Midbrain (tissue), 1 donor: ENCODE data around the gene ARHGAP26.

Source experiments
- DNase-seq: peaks from one replicate; lab custom pipeline; 2025; lab: John Stamatoyannopoulos, UW

Gene ARHGAP26

GRCh38 chr5:142872217-142872616 is 102.0 kb downstream of the ARHGAP26 start:
- DNase-seq = no peak

DNA sequence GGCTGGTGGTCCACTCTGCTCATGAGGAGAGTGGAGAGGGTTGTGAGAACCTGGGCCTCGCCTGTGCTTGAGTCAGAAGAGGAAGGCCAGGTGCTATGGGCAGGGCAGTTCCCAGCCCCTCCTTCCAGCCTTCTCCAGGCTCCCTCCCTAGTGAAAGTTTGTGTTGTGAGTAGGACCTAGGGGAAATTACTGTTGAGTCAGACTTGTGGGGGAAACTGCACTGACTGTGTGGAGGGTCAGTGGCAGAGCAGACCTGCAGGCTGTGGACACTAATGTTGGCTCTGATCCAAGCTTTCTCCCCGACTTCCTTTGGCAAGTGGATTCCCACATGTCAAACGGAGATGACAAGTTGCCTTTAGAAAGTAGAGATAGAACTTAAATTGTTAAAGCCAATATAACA is 102.6 kb downstream of the ARHGAP26 start:
- DNase-seq = no peak

DNA sequence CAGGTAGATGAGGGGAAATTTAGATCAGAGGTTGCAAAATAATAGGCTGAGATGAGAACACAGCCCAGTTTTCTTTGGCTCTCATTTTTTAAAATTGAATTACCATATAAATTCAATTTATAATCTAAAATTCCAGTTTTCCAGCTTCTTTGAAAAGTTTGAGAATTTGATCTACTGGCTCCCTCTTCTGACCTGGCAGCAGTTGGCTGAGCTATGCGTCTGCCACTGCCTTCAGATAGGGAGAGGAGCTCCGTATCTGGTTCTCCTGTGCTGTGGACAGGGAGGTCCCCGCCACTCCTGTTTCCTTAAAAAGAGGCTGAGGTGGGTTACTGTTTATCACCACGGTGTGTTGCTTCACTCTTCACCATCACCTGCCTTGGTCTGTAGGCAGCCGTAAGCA is 103.7 kb downstream of the ARHGAP26 start:
- no peak for DNase-seq

DNA sequence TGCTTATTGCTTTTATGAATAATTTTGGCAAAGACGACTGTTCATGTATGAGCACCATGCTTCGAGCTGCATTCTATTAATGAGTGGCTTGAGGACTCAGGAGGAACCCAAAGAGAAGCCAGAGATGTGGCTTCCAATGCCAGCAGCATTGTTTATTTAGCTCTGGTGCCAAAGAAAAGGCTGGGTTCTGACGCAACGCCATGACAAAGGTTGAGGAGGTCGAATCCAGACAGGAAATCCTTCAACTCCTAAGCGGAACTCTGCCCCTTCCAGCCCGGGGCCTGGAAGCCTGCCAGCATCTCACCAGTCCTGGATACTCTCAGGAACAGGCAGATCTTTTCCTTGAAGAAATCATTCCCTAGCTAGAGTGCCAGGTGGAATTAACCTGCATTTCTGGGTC is 104.4 kb downstream of the ARHGAP26 start:
- peak; percentile 15 for DNase-seq

DNA sequence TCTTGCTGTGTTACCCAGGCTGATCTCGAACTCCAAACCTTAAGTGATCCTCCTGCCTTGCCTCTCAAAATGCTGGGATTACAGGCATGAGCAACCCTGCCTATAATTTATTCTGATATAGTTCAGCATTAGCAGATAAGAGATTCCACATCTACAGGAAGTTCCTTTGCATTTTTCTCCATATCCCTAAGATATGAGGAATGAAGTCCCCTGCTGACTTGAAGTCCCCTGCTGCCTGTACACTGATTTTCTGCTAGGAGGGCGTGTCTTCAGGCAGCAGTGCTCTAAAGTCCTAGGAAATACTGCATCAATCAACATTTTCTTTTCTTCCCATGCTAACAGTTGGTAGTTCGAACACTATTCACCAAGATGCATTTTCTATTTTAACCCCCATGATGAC is 105.8 kb downstream of the ARHGAP26 start:
- no peak for DNase-seq

DNA sequence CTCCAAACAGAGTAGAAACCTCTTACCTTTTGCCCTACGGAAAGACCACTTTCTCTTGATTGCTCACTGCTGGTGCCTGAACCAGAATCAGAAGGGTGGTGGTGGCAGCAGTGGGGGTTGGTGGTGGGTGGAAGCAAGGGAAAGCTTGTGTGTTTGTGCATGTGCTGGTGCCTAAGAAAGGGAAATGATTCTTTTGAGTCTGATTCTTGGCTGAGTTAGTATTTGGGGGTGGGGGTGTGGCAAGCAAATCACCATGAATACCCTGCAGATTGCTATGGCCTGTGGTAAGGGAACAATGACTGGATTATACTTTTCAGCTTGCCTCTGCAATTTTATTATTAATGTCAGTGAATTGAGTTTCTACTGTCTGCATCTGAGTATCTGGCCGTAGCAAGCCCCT is 106.6 kb downstream of the ARHGAP26 start:
- no peak for DNase-seq

GRCh38 chr5:142878111-142878510 is 107.9 kb downstream of the ARHGAP26 start:
- DNase-seq = no peak

DNA sequence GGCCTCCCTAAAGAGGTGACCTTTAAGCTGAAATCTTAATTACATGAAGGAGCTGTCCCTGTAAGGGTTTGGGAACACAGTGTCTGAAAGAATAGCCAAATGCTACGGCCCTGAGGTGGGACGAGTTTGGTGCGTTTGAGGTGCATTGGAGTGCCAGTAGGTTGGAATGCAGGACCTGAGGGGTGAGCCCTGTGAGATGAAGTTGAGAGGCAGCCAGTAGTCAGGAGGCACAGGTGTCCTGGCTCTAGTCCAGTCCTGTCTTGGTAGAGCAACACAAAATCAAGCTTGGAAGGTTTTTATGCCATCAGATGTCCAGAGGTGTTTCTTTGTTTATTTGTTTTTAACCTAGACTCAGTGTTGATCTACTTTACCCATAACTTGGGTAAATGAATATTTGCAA is 108.5 kb downstream of the ARHGAP26 start:
- DNase-seq = no peak

- DNase-seq = no peak
These were observed 111.1 kb downstream of the ARHGAP26 start for GRCh38 chr5:142881076-142881783.

DNA sequence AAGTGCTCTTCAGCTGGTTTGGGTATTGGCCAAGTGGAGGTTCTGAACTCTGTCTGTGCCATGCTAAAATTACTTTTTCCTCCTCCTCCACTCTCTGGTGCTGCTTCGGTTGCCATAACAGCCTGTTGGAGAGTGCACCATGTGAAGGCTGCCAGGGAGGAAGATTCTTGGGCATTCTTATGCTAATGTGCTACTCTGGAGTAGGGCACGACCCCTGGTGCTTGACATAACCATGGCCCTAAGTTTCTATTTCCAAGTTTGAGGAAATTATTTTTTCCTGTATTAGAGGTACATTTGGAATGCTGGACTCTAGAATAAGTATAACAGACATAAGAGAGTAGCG is 111.6 kb downstream of the ARHGAP26 start:
- DNase-seq = peak; percentile 23

- no peak for DNase-seq
These were observed 112.8 kb downstream of the ARHGAP26 start for GRCh38 chr5:142883025-142883424.

GRCh38 chr5:142883438-142883837 is 113.3 kb downstream of the ARHGAP26 start:
- no peak for DNase-seq

DNA sequence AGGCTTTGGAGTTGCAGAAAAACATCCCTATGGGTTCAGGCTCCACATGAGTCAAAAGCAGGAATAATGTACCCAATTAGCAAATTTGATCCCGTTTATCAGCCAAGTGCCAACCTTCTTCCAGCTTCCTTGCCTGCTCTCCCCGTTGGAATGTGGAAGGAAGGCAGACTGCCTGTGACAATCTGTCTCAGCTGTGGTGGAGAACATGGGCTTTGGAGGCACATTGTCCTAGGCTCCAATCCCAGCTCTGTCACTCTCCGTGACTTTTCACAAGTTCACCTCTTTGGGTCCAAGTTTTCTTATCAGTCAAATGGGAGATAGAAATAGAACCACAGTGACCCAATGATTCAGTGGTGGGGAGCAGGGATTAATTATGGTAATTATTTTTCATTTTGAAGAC is 113.9 kb downstream of the ARHGAP26 start:
- DNase-seq = no peak

GRCh38 chr5:142886211-142886610 is 116.0 kb downstream of the ARHGAP26 start:
- no peak for DNase-seq

DNA sequence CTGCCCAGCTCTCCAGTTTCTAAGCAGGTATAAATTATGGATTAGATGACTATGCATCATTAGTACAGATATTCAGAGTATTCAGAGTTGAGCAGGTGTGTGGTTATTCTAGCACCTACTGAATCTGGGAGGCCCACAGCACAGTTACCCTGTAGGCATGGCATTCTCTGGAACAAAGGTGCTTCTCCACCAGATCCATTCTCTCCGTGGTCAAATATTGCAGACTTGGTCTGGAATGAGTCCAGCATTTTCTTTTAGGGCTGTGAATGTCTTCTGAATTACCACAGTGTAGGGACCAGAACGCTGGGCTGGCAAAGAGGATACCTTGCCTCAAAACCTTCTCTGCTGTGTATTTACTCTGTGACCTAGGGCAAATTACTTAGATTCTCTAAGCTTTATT is 116.8 kb downstream of the ARHGAP26 start:
- no peak for DNase-seq

DNA sequence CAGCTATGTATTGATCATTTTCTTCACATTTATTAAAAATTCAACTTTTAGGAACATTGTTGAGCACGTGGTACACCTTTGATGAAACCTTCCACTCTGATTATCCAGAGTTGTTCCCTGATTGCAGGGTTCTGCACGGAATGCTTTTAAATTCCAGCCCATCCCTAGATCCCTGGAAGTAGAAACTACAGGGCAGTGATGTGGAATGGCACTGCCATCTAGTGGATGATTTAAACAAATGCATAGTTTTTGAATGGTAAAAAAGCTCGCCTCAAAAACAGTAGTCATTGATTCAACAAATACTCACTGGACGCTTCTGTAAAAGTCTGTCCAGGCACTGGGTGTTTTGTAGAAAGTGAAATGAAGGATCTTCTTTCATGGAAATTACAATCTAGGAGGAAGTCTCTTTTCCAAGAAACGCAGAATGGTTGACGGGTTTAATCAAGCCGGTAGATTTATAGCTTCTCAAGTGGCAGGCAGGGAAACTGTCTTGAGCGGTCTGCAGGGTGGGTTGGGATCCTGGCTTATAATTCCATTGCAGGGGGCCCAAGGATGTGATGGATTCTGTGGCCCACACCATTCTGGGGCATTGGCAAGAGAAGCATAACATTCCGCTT is 118.4 kb downstream of the ARHGAP26 start:
- DNase-seq = peak; percentile 76

GRCh38 chr5:142892021-142892420 is 121.8 kb downstream of the ARHGAP26 start:
- DNase-seq = no peak

- no peak for DNase-seq
These were observed 124.1 kb downstream of the ARHGAP26 start for GRCh38 chr5:142894315-142894714.

DNA sequence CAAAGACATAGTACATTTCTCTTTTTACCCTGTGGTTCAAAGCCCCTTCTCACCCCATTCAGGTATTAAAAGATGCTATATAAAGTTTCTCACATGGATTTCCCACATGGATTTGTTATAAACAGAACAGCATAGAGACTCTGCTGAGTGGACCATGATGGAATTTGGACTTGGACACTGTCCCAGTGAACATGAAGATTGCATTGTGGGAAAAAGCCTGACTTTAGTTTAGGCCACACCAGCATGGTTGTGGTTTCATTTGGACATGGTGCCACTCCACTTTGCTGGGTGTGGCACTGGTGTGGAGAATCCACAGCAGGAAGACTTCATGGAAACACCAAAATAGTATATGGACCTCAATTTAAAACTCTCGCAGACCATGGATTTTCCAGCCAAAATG is 124.6 kb downstream of the ARHGAP26 start:
- DNase-seq = no peak

- no peak for DNase-seq
These were observed 126.3 kb downstream of the ARHGAP26 start for GRCh38 chr5:142896325-142897007.

- no peak for DNase-seq
These were observed 127.2 kb downstream of the ARHGAP26 start for GRCh38 chr5:142897328-142897727.

DNA sequence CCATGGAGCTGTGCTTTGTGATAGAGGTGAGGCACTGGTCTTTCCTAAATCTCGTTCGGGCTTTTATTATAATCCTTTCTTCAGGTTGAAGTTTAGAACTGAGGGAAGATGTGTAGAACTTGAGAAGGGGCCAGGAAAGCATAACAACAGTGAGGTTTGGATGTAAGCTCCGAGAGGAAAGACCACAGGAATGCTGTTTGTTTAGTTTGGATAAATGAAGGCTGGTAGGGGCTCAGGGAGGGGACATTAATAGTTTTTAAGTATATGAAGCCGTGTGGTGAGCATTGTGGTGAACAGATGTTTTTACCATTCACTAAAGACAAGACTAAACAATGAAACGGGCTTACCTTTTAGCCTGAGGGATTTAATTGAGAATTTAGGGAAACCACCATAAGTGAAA is 130.8 kb downstream of the ARHGAP26 start:
- no peak for DNase-seq

DNA sequence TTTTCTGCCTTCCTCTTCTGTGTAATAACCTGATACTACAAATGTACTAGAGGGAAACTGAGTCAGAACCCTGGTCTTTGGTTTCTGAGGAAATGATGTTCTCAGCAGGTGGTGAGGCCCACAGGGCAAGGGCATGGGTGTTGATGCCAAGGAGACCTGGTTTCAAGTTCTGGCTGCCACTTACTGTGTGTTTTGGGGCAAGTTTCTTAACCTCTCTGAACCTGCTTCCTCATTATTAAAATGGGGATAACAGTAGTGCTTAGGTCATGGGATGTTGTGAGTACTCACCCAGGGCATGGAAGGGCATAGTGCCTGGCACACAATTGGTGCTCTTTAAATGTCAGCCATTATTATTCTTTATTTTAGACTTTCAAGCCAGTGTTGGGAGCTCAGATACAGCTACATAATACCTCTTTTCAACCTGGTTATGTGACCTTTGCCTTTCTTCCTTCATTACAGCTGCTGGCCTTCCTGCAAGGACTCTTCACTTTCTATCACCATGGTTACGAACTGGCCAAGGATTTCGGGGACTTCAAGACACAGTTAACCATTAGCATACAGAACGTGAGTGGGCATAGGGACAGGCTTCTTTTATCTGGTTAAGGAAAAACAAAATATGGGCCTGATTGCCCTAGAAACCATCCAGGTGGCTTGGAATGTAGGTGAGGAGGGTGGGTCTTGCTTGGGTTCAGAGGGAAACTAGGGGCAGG is 131.5 kb downstream of the ARHGAP26 start:
- DNase-seq = peak; percentile 10
